Astrocyte of the spinal cord (primary cell): ENCODE results near the gene SPATA3.

Experiments used
- DNase-seq: peaks from one replicate; pipeline ENCODE4 v3.0.0; 2011; ENCODE audit warnings: low read depth, low spot score
- H3K4me3 ChIP-seq: 2 replicates; pipeline ENCODE4 v1.5.1; 2011; ENCODE audit warnings: low read depth, mild to moderate bottlenecking, low read length, moderate library complexity
- in situ Hi-C: cut with HindIII; loops from 2 replicates; pipeline ENCODE4 v1.10.0; 2017; ENCODE audit warnings: low sequenced_read_pairs
- TF ChIP-seq, protein P1 (sequence below): IDR thresholded peaks from 2 replicates; pipeline ENCODE4 v1.5.1; 2012; ENCODE audit warnings: low read depth, mild to moderate bottlenecking, low read length, inconsistent platforms

SPATA3 gene

DNA sequence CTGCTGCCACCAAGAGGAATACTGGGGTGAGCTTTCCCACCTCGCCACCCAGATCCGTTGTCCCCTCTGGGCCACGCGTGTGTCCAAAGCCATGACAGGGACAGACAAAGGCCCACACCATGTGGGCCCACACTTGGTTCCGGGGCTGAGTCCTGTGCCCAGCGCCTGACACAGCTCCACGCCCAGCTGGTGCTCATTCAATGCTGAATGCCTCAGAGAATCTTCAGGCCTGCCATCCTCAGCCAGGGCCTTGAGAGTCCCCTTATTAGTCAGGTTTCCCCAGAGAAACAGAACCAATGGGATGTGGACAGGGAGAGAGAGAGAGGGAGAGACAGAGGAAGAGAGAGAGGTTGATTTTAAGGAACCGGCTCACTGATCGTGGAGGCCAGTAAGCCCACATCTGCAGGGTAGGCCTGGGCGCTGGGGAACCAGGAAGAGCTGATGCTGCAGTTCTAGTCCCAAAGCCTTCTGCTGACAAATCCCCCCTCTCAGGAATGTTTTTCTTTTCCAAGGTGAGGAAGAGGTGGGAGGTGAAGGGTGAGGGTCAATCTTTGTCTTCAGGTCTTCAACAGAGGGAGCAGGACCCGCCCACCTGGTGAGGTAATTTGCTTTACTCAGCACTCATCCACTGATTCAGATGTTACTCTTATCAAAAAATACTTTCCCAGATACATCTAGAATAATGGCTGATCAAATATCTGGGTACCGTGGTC is 10.2 kb upstream of the SPATA3 start:
- in situ Hi-C loops = no loop called here
- H3K4me3 ChIP-seq = no peak overlapping the region
- TF ChIP-seq, protein P1, sequence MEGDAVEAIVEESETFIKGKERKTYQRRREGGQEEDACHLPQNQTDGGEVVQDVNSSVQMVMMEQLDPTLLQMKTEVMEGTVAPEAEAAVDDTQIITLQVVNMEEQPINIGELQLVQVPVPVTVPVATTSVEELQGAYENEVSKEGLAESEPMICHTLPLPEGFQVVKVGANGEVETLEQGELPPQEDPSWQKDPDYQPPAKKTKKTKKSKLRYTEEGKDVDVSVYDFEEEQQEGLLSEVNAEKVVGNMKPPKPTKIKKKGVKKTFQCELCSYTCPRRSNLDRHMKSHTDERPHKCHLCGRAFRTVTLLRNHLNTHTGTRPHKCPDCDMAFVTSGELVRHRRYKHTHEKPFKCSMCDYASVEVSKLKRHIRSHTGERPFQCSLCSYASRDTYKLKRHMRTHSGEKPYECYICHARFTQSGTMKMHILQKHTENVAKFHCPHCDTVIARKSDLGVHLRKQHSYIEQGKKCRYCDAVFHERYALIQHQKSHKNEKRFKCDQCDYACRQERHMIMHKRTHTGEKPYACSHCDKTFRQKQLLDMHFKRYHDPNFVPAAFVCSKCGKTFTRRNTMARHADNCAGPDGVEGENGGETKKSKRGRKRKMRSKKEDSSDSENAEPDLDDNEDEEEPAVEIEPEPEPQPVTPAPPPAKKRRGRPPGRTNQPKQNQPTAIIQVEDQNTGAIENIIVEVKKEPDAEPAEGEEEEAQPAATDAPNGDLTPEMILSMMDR = no peak
- DNase-seq = no peak

DNA sequence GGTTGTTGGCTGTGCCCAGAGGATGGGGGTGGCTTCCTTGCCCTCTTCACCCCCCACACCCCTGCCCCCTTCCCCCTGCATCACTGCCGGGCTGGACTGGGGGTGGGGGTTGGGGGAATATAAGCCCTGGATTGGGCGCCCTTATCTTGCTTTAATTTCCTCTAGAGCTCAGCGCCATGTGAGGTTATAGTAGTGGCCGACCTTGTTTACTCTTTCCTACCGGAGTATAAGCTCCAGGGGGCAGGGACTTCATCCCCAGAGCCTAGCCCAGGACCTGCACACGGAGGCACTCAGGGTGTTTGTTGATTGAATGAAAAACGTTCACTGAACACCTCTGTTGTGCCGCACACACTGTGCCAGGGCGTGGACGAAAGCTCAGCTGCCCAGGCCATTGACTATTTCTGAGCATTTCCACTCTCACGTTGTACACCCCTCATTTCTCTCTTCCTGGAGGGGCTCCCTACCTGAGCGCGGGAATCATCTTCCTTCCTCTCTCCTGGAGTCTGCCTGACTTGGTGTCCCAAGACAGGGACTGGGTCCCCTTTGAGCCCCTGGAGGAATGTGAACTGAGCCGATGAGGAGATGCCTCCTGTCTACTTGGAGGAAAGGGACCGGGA is 9.3 kb upstream of the SPATA3 start:
- in situ Hi-C loops = no loop called here
- TF ChIP-seq, protein P1 = no peak
- peak overlapping the region; percentile 27 for H3K4me3 ChIP-seq
- no peak for DNase-seq

DNA sequence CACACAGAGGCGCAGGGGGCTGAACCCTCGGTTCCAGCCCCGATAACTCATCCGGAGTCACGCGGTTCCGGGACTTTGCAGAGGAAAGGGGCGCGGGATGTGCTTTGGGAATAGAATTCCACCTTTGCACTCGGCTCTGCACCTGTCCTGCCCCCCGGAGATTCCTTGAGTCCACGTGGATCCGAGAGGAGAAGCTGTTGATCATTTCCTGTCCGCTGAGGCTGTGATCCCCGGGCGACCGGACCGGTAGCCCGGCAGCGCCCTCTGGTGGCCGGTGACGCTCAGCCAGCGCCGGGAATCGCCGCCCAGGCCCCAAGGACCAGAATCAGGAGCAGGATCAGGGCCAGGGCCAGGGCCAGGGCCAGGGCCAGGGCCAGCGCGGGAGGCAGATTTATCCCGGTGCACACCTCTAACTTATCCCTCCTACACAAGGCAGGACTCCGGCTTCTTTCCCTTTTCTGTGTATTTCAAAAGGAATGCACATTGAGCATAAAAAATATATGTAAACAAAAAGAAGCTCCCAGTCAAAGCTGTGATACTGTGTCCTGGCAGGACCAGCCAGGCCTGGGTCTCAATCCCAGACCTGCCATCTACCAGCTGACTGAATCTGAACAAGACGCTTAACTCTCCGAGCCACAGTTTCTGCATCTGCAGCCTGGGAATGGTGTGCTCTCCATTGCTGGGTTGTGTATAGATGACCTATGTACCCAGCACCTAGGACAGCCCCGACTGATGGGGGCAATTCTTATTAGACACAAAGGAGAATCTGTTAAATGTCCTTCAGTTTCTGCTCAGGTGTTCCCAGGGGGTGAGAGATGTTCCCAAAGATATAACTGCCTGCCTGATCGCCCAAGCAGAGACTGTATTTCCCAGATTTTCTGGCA is 8.5 kb upstream of the SPATA3 start:
- peak overlapping the region; percentile 27 for H3K4me3 ChIP-seq
- DNase-seq = peak; percentile 61
- TF ChIP-seq, protein P1 = peak; percentile 93
- in situ Hi-C loops = no loop called here

DNA sequence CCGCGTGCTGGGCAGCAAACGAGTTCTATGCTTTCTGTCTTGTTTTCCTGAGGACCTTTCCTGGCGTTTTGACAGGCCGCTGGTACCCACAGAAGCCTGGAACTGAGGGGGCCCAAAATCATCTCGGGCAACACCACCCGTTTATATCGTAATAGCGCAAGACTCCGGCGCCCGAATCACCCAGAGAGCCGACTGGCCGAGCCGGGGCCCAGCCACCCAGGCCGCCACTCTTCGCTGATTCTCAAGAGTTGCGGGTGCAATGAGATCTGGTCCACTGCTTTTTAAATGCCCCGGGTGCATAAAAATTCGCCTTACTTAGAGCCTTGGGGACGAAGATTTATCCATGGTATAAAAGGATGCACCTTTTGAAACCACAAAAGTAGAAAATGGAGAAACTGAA is 6.2 kb upstream of the SPATA3 start:
- DNase-seq = no peak
- no peak overlapping the region for H3K4me3 ChIP-seq
- in situ Hi-C loops = no loop called here
- TF ChIP-seq, protein P1 = no peak

DNA sequence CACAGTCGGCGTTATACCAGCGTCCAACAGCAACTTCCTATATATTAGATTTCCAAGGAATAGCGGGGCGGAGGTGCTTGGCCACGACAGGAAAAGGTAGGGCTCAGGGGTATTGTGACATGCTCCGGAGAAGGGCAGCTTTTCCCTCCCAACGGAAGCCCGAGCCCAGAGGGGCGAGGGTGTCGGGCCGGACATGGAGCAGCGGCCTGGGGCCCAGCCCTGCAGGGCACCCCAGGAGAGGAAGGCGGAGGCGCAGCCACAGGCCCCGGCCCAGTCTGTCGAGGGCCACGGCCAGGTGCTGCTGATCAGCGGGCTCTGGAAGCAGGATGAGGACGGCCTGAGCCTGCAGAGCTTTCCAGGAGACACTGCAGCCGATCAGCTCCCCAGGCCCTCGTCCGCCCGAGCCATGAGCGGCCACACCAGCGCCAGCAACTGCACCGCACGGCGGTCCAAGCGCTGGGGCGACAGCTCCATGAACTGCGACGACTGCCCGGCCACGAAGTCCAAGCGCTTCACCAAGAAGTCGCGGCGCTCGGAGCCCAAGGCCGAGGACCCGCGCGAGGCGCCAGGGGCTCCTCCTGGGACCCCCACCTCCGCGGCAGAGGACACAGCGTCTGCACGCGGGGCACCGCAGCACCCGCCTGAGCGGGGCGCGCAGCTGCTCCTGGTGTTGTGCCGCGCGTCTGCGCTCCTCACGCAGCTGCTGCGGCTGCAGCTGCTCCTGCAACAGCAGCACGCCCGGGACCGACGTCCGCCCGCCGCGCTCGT is 5.6 kb upstream of the SPATA3 start:
- no peak overlapping the region for H3K4me3 ChIP-seq
- TF ChIP-seq, protein P1 = no peak
- in situ Hi-C loops = no loop called here
- no peak for DNase-seq

DNA sequence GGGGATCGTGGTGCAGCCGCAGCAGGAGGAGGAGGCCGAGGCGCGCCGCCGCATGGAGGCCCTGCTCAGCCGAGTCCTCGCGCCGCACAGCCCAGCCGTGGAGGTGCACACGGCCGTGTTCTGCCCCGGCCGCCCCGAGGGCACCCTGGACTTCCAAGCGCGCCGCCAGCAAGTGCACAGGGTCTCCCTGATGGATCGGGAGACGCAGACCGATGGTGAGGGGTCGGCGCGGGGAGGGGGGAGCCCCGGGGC is 5.1 kb upstream of the SPATA3 start:
- TF ChIP-seq, protein P1 = no peak
- no peak overlapping the region for H3K4me3 ChIP-seq
- in situ Hi-C loops = no loop called here
- DNase-seq = no peak
